HFFc6 (cell line): ENCODE measurements around the gene SCN5A. TPM values are rescaled to one million over a fixed set of nuclear protein-coding genes. Genes with fewer than 3 reads are reported as not detected.

Experiments
- DNase-seq: peaks from one replicate; pipeline ENCODE4 v3.0.0-alpha.2; 2018
- H3K27ac Mint-ChIP-seq: 2 replicates; pipeline ENCODE4 v1.8.0; 2020; ENCODE audit warnings: mild to moderate bottlenecking, mixed read lengths
- H3K27me3 Mint-ChIP-seq: 2 replicates; pipeline ENCODE4 v1.8.0; 2021; ENCODE audit warnings: mild to moderate bottlenecking, moderate library complexity, mixed read lengths; ENCODE audit not compliant: insufficient read depth
- H3K36me3 Mint-ChIP-seq: 2 replicates; pipeline ENCODE4 v1.8.0; 2021; ENCODE audit warnings: low read depth, mixed read lengths
- H3K4me1 Mint-ChIP-seq: 2 replicates; pipeline ENCODE4 v1.8.0; 2020; ENCODE audit warnings: low read depth, mixed read lengths
- H3K4me3 Mint-ChIP-seq: 2 replicates; pipeline ENCODE4 v1.8.0; 2020; ENCODE audit warnings: mild to moderate bottlenecking, moderate library complexity, mixed read lengths
- H3K9me3 Mint-ChIP-seq: 2 replicates; pipeline ENCODE4 v1.8.0; 2020; ENCODE audit warnings: mild to moderate bottlenecking, mixed read lengths
- total RNA-seq, 6 experiments: library from RNA; stranded (reverse); fragmentation: NEBNext Ultra II Directional; extraction: Animal tissue kit (Norgen Biotek cat#: 25700); gene quantifications; 2 replicates in 1 of 6; 3 replicates in 5 of 6; pipeline ENCODE4 v1.2.3, GENCODE V29; 2021
- TF ChIP-seq, protein P1 (sequence below): fragments of 200-600 bp; sonication (generic); IDR thresholded peaks from 2 replicates; pipeline ENCODE4 v1.5.0; 2021; ENCODE audit warnings: antibody characterized with exemption, mild to moderate bottlenecking

The SCN5A gene
- total RNA-seq, 6 experiments from 2014 or later: 0.05 to 0.46 (median 0.28) TPM; not detected in 3

DNA sequence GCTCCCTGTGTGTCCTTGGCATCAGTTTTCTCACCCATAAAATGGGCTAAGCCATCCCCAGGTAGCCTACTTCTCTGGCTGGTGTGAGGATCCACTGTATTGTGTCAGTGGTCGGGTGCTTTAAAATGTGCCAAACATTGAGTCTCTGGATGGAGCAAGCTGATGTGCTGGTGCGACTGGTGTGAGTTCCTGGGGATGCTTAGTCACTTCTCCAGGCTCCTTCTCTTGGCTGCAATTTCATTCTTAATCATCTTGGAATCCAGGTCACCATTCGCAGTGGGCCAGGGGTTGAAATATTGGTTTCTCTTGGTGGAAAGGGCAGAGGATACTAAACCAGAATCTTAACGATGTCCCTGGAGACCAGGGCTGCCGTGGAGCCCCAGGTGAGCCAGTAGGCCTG, 29.3 kb downstream of the SCN5A start:
- H3K27ac Mint-ChIP-seq: no peak overlapping the region
- H3K36me3 Mint-ChIP-seq: no peaks in the 10 kb centered on the region
- no peak for DNase-seq
- no peaks in the 10 kb centered on the region for H3K4me1 Mint-ChIP-seq
- H3K27me3 Mint-ChIP-seq: peaks cover 21% of the 10 kb centered on the region
- H3K9me3 Mint-ChIP-seq: no peaks in the 10 kb centered on the region
- H3K4me3 Mint-ChIP-seq: no peak overlapping the region
- TF ChIP-seq, protein P1, sequence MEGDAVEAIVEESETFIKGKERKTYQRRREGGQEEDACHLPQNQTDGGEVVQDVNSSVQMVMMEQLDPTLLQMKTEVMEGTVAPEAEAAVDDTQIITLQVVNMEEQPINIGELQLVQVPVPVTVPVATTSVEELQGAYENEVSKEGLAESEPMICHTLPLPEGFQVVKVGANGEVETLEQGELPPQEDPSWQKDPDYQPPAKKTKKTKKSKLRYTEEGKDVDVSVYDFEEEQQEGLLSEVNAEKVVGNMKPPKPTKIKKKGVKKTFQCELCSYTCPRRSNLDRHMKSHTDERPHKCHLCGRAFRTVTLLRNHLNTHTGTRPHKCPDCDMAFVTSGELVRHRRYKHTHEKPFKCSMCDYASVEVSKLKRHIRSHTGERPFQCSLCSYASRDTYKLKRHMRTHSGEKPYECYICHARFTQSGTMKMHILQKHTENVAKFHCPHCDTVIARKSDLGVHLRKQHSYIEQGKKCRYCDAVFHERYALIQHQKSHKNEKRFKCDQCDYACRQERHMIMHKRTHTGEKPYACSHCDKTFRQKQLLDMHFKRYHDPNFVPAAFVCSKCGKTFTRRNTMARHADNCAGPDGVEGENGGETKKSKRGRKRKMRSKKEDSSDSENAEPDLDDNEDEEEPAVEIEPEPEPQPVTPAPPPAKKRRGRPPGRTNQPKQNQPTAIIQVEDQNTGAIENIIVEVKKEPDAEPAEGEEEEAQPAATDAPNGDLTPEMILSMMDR: no peak

DNA sequence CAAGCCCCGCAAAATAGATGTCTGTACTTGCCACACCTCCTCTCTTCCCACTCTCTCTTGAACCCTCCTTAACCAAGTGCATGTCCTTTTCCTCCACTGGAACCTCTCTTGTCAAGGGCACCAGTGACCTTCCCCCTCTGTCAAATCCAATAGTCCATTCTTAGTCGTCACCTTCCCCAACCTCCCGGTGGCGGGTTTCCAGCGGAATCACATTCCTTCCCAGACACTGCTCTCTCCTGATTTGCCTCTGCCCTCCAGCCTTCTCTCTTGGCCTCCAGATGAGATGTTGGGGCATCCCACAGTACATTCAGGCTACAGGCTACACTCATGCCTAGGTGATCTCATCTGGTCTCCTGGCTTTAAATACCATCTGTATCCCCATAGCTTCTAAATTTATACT, 31.1 kb downstream of the SCN5A start:
- no peaks in the 10 kb centered on the region for H3K4me1 Mint-ChIP-seq
- H3K36me3 Mint-ChIP-seq: no peaks in the 10 kb centered on the region
- DNase-seq: no peak
- H3K27me3 Mint-ChIP-seq: peaks cover 10% of the 10 kb centered on the region
- TF ChIP-seq, protein P1: no peak
- no peak overlapping the region for H3K4me3 Mint-ChIP-seq
- no peak overlapping the region for H3K27ac Mint-ChIP-seq
- H3K9me3 Mint-ChIP-seq: no peaks in the 10 kb centered on the region

DNA sequence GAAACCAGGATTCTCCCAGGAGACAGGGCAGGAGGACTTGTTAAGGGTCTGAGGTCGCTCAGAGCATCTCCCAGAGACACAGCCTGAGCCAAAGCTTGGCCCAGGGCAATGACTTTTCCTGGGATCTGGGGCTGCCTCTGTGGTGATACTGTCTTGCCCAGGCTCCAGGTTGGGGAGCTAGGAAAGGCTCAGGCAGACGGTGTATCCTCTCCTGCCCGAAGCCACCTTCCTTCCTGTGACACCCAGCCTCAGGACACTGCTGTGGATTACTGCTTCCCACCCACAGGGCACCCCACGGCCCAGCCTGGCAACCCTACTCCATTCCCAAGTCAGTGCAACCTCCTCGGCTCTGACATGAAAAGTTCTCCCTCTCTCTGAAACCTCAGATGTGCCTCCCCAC, 31.9 kb downstream of the SCN5A start:
- peaks cover 7% of the 10 kb centered on the region for H3K27me3 Mint-ChIP-seq
- H3K27ac Mint-ChIP-seq: no peak overlapping the region
- no peak overlapping the region for H3K4me3 Mint-ChIP-seq
- TF ChIP-seq, protein P1: no peak
- H3K4me1 Mint-ChIP-seq: no peaks in the 10 kb centered on the region
- DNase-seq: no peak
- H3K36me3 Mint-ChIP-seq: no peaks in the 10 kb centered on the region
- no peaks in the 10 kb centered on the region for H3K9me3 Mint-ChIP-seq

DNA sequence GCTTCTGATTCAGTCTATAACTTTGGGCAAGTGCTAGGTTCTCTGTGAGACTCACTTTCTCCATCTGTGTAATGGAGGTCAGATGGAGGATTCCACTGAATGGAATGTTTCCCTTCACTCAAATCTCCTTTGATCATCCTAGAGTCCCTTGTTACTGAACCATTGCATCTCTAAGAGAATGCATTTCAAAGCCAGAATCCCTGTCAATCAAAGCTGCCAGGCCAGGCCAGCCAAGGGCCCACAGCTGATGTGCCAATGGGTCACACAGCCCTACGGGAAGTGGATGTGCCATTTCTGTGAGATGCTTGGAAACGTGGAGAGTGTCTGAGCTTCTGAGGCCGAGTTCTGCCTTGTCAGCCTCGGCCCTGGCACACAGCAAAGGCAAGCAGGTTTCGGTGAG, 32.4 kb downstream of the SCN5A start:
- no peaks in the 10 kb centered on the region for H3K9me3 Mint-ChIP-seq
- TF ChIP-seq, protein P1: no peak
- H3K27ac Mint-ChIP-seq: no peak overlapping the region
- H3K4me3 Mint-ChIP-seq: no peak overlapping the region
- DNase-seq: no peak
- peaks cover 7% of the 10 kb centered on the region for H3K27me3 Mint-ChIP-seq
- H3K36me3 Mint-ChIP-seq: no peaks in the 10 kb centered on the region
- H3K4me1 Mint-ChIP-seq: no peaks in the 10 kb centered on the region

DNA sequence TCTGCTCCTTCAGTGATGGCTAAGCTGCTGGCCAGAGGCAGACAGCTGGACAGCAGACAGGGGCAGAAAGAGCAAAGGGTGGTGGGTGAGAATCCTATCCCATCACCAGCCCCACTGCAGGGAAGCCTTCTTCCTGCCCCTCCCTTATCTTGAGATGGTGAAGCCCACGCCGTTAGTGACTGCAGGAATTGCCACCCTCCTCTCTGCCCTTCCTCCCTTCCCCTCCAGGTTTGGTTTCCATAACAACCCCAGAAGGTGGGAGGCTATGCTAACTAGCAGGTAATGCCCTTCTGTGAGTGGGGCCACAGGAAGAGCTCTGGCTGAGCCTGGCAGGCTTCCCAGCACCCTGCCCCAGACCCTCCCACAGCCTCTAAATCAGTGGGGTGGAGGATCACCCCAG, 32.8 kb downstream of the SCN5A start:
- TF ChIP-seq, protein P1: no peak
- Mint-ChIP-seq H3K9me3 (no peaks in the 10 kb centered on the region), H3K4me3 (no peak overlapping the region), H3K36me3 (no peaks in the 10 kb centered on the region), H3K27ac (no peak overlapping the region), H3K4me1 (no peaks in the 10 kb centered on the region), H3K27me3 (peaks cover 7% of the 10 kb centered on the region)
- no peak for DNase-seq

DNA sequence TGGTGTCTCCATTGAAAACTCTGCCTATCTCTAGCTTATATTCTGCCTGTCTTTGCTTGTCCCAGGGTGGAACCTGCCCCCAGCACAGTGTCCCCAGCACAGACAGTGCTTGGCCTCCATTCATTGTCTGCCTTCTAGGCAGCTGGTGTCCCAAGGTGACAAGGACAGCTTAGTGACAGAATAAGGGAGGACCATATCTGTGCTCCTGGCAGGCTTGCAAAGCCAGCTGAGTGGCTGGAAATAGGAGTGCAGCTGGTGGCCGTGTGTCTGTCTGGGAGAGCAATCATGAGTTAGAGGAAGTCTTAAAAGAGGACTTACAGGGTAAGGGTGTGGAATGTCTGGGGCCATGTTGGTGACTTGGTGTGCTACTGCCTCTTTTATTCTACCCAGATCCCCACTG, 33.4 kb downstream of the SCN5A start:
- Mint-ChIP-seq H3K27me3 (peaks cover 7% of the 10 kb centered on the region), H3K4me3 (no peak overlapping the region), H3K27ac (no peak overlapping the region), H3K4me1 (no peaks in the 10 kb centered on the region), H3K36me3 (no peaks in the 10 kb centered on the region), H3K9me3 (no peaks in the 10 kb centered on the region)
- TF ChIP-seq, protein P1: no peak
- no peak for DNase-seq
